Activated naive CD4-positive, alpha-beta T cell treated with anti-CD3 and anti-CD28 coated beads for 36 hours (primary cell): Measurements from ENCODE around the gene MACROH2A1. TPM values are rescaled to one million over a fixed set of nuclear protein-coding genes. Genes with fewer than 3 reads are reported as not detected.

Experiments
- CTCF ChIA-PET: fragments of 350-600 bp; sonication (Branson Sonifier 250); formaldehyde crosslinking; loops from one replicate; lab custom pipeline; 2021; ENCODE audit warnings: antibody characterized with exemption; lab: Charles Lee
- DNase-seq: peaks from one replicate; pipeline ENCODE4 v3.0.0-alpha.2; 2020
- H3K27ac Mint-ChIP-seq: one replicate; pipeline ENCODE4 v1.8.0; 2021; ENCODE audit warnings: mild to moderate bottlenecking, mixed read lengths
- H3K27me3 Mint-ChIP-seq: one replicate; pipeline ENCODE4 v1.8.0; 2021; ENCODE audit warnings: low read depth, mixed read lengths
- H3K36me3 Mint-ChIP-seq: one replicate; pipeline ENCODE4 v1.8.0; 2021; ENCODE audit warnings: low read depth, mixed read lengths
- H3K4me1 Mint-ChIP-seq: one replicate; pipeline ENCODE4 v1.8.0; 2021; ENCODE audit warnings: low read depth, mixed read lengths
- H3K4me3 Mint-ChIP-seq: one replicate; pipeline ENCODE4 v1.8.0; 2021; ENCODE audit warnings: mild to moderate bottlenecking, moderate library complexity, mixed read lengths
- H3K9me3 Mint-ChIP-seq: one replicate; pipeline ENCODE4 v1.8.0; 2021; ENCODE audit warnings: mixed read lengths
- intact Hi-C: fragments of 100-400 bp; cut with micrococcal nuclease; formaldehyde crosslinking; loops from one replicate; pipeline ENCODE4 v1.15.1; 2023
- total RNA-seq, 2 experiments: library from RNA; stranded (reverse); gene quantifications; one replicate each; pipeline ENCODE4 v1.2.3, GENCODE V29; 2021

MACROH2A1 gene
- total RNA-seq, 2 experiments from 2014 or later: 153 TPM

- intact Hi-C loops: no loop called here
- no peaks in the 10 kb centered on the region for H3K27me3 Mint-ChIP-seq
- no peaks in the 10 kb centered on the region for H3K9me3 Mint-ChIP-seq
- H3K4me3 Mint-ChIP-seq: no peak overlapping the region
- peaks cover 3% of the 10 kb centered on the region for H3K36me3 Mint-ChIP-seq
- peaks cover 20% of the 10 kb centered on the region for H3K4me1 Mint-ChIP-seq
- no peak for DNase-seq
- no peak overlapping the region for H3K27ac Mint-ChIP-seq
- CTCF ChIA-PET: no interaction called here
These were observed 70.8 kb downstream of the MACROH2A1 start for GRCh38 chr5:135328128-135328687.

GRCh38 chr5:135327429-135328127 lies 71.5 kb downstream of the MACROH2A1 start:
- no peaks in the 10 kb centered on the region for H3K27me3 Mint-ChIP-seq
- H3K4me1 Mint-ChIP-seq: peaks cover 20% of the 10 kb centered on the region
- no peak overlapping the region for H3K27ac Mint-ChIP-seq
- H3K4me3 Mint-ChIP-seq: no peak overlapping the region
- intact Hi-C loops: no loop called here
- CTCF ChIA-PET: interaction anchor here (1.2 kb wide), 1 partner anchor 124 kb away, joined by 3 read pairs; no protein-coding TSS in a partner anchor
- H3K36me3 Mint-ChIP-seq: peaks cover 3% of the 10 kb centered on the region
- DNase-seq: no peak
- no peaks in the 10 kb centered on the region for H3K9me3 Mint-ChIP-seq

DNA sequence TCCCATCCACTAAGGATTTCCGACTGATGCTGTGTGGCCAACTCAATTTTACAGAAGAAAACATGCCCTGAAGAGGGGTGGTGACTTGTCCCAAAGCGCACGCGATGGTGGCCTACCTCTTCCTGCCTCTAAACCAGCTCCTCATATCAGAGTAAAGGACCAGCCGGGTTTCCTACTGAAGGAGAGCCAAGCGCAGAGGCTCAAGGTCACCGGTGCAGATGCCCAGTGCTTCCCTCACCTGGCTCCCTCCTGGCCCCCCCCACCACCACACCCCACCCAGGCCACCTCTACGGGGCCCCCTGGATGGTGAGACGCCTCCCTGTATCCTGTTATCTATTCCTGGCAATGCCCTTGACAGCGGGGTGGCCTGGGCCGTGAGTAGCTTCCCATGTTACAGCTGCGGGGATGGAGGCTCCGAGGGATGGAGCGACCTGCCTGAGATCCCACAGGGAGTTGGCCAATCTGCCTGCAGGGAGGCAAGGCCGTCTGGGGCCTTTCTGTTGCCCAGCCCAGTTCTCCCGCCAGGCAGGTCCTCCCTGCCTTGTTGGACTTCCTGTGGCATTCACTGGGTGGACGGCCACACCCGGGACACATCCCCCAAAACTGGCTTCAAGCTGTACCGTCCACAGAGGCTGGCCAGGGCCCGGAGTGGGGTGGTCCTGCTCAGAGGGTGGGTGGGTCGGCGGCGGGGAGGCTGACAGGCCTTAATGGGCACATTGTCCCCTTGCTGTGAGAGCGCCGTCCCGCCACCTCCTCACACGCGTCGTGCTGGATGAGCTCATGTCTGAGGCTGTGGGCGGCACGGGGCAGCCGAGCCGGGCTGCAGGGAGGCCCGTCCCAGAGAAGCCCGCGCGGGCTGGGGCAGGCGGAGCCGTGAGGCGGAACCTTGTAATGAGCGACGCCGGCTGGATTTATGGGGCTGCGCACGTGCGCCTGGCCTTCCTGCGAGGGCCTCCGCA lies 72.5 kb downstream of the MACROH2A1 start:
- H3K4me3 Mint-ChIP-seq: no peak overlapping the region
- H3K4me1 Mint-ChIP-seq: peaks cover 20% of the 10 kb centered on the region
- intact Hi-C loops: no loop called here
- H3K36me3 Mint-ChIP-seq: no peaks in the 10 kb centered on the region
- H3K27me3 Mint-ChIP-seq: no peaks in the 10 kb centered on the region
- CTCF ChIA-PET: interaction anchor here (1.2 kb wide), 2 partner anchors 14 to 123 kb away, joined by 3 read pairs; no protein-coding TSS in a partner anchor
- H3K27ac Mint-ChIP-seq: no peak overlapping the region
- no peak for DNase-seq
- no peaks in the 10 kb centered on the region for H3K9me3 Mint-ChIP-seq

DNA sequence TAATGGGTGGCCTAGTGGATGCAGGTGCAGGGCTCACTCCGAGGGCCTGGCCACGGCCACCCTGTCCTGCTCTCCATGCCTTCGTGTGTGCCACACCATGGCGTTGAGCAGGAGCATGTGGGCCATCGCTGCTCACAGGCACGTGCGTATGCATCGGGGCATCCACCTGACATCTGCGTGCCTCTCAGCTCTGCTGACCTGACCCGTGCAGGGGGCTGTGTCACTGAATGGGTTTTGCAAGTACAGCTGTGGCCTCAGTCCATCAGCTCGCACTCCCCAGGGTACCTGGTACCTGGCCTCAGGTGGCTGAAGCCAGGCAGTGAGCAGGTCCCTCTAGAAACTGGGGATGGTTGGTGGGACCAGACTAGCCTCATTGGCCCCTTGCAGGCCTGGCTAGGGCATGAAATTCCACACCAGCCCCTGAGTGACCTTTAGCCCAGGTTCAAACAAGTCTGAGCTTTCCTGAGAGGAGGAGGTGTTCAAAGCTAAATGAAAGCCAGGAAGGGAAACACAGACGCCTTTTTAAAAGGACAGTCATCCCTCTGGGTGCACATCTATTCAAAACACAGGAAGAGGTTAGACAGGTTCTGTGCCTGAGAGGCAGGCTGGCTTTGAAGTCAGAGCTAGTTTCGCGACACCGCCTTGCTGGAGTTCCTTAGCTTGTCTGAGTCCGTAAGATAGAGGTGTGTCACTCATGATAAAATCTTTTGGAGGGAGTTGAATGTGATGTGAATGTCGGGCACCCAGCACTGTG lies 74.0 kb downstream of the MACROH2A1 start:
- H3K9me3 Mint-ChIP-seq: no peaks in the 10 kb centered on the region
- peaks cover 20% of the 10 kb centered on the region for H3K4me1 Mint-ChIP-seq
- H3K36me3 Mint-ChIP-seq: no peaks in the 10 kb centered on the region
- no peak overlapping the region for H3K27ac Mint-ChIP-seq
- H3K4me3 Mint-ChIP-seq: no peak overlapping the region
- no peaks in the 10 kb centered on the region for H3K27me3 Mint-ChIP-seq
- intact Hi-C loops: no loop called here
- peak; percentile 63 for DNase-seq
- CTCF ChIA-PET: interaction anchor here (1.2 kb wide), 1 partner anchor 12 kb away, joined by 3 read pairs; no protein-coding TSS in a partner anchor

DNA sequence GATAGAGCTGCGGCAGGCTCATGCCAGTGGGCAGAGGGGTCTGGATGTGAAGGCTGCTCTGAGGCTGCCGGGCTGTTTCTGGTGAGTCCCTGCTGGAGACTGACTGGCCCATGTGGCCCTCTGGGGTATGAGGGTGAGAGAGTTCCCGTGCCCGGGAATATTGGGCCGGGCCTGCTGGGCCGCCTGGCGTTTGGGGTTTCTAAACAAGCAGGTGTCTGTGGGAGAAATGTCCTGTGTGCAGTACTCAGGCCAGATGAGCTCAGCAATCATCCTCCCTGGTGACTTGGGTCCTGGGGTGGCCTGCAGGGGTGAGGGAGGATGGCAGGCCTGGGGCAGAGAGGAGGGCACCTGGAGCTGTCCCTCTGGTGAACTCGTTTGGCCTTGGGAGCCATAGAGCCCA lies 74.9 kb downstream of the MACROH2A1 start:
- no peaks in the 10 kb centered on the region for H3K9me3 Mint-ChIP-seq

DNA sequence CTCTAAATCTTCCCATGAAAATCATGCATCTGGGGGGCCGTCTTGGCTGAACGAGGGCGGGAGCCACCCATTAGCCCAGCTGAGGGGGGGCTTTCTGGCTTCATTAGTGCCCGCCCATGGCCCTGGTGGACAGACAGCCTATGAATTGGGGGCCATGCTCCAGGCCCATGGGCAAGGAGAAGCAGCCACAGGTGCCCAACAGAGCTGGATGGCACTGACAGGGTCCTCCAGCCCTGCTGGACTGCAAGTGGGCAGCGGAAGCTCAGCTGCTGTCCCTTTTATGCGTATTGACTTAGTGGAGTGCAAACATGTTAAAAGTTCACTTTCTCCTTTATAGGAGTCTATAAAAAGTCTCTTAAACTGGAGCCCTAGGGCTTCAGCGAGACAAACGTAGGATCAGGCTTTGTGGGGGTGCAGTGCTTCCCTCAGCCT lies 75.3 kb downstream of the MACROH2A1 start:
- CTCF ChIA-PET: interaction anchor here (2.2 kb wide), 1 partner anchor 102 kb away, joined by 10 read pairs; no protein-coding TSS in a partner anchor
- Mint-ChIP-seq H3K4me3 (no peak overlapping the region), H3K27ac (no peak overlapping the region), H3K4me1 (peaks cover 20% of the 10 kb centered on the region), H3K36me3 (no peaks in the 10 kb centered on the region), H3K27me3 (no peaks in the 10 kb centered on the region), H3K9me3 (no peaks in the 10 kb centered on the region)
- DNase-seq: no peak
- intact Hi-C loops: no loop called here

More for the DNA sequence above, 74.9 kb downstream of the MACROH2A1 start:
- intact Hi-C loops: no loop called here
- DNase-seq: no peak
- Mint-ChIP-seq H3K4me3 (no peak overlapping the region), H3K36me3 (no peaks in the 10 kb centered on the region), H3K27me3 (no peaks in the 10 kb centered on the region), H3K27ac (no peak overlapping the region), H3K4me1 (peaks cover 20% of the 10 kb centered on the region)
- CTCF ChIA-PET: interaction anchor here (2.2 kb wide), 1 partner anchor 102 kb away, joined by 10 read pairs; no protein-coding TSS in a partner anchor

DNA sequence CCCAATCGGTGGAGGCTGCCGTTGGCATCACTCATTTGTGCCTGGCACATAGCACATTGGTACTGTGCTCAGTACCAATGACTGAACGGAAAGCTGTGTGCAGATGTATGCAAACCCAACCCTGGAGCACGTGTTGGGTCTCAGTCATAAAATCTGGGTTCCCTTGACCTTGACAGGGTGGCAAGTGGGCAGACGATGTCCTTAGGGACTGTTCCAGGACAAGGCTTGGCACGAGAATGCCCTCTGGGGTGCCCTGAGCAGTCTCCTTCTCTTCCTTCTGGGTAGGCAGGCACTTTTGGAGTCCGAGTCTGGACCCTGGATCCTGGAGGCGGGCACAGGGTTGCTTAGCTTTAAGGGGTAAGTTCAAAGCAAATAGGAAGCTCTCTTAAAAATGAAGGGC lies 75.8 kb downstream of the MACROH2A1 start:
- CTCF ChIA-PET: interaction anchor here (2.2 kb wide), 1 partner anchor 103 kb away, joined by 10 read pairs; no protein-coding TSS in a partner anchor
- peaks cover 20% of the 10 kb centered on the region for H3K4me1 Mint-ChIP-seq
- no peaks in the 10 kb centered on the region for H3K9me3 Mint-ChIP-seq
- no peak overlapping the region for H3K4me3 Mint-ChIP-seq
- H3K36me3 Mint-ChIP-seq: no peaks in the 10 kb centered on the region
- intact Hi-C loops: no loop called here
- H3K27ac Mint-ChIP-seq: no peak overlapping the region
- H3K27me3 Mint-ChIP-seq: no peaks in the 10 kb centered on the region
- DNase-seq: no peak

DNA sequence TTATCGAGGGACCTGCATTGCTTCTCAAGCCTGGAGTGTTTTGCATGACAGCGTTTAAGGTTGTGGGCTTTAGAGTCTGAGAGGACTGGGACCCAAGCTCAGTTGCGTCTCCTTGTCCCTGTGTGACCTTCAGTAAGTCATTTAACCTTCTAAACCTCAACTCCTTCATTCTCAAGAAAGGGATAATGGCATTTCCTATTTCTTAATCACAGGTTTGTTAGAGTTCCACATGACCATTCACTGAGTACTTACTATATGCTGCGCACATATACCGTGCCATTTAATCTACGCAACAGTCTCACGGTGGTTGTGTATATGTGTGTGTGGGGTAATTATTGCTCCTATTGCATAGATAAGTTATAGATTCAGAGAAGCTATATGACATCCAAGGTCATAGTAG lies 76.3 kb downstream of the MACROH2A1 start:
- H3K36me3 Mint-ChIP-seq: no peaks in the 10 kb centered on the region
- H3K4me3 Mint-ChIP-seq: no peak overlapping the region
- H3K27me3 Mint-ChIP-seq: no peaks in the 10 kb centered on the region
- CTCF ChIA-PET: interaction anchor here (2.2 kb wide), 1 partner anchor 103 kb away, joined by 10 read pairs; no protein-coding TSS in a partner anchor
- no peaks in the 10 kb centered on the region for H3K9me3 Mint-ChIP-seq
- DNase-seq: no peak
- intact Hi-C loops: no loop called here
- peaks cover 20% of the 10 kb centered on the region for H3K4me1 Mint-ChIP-seq
- no peak overlapping the region for H3K27ac Mint-ChIP-seq

- no peaks in the 10 kb centered on the region for H3K9me3 Mint-ChIP-seq
- CTCF ChIA-PET: no interaction called here
- no peak overlapping the region for H3K4me3 Mint-ChIP-seq
- DNase-seq: no peak
- H3K4me1 Mint-ChIP-seq: peaks cover 20% of the 10 kb centered on the region
- no peaks in the 10 kb centered on the region for H3K27me3 Mint-ChIP-seq
- intact Hi-C loops: no loop called here
- no peaks in the 10 kb centered on the region for H3K36me3 Mint-ChIP-seq
- H3K27ac Mint-ChIP-seq: no peak overlapping the region
These were observed 76.8 kb downstream of the MACROH2A1 start for GRCh38 chr5:135322271-135322670.

DNA sequence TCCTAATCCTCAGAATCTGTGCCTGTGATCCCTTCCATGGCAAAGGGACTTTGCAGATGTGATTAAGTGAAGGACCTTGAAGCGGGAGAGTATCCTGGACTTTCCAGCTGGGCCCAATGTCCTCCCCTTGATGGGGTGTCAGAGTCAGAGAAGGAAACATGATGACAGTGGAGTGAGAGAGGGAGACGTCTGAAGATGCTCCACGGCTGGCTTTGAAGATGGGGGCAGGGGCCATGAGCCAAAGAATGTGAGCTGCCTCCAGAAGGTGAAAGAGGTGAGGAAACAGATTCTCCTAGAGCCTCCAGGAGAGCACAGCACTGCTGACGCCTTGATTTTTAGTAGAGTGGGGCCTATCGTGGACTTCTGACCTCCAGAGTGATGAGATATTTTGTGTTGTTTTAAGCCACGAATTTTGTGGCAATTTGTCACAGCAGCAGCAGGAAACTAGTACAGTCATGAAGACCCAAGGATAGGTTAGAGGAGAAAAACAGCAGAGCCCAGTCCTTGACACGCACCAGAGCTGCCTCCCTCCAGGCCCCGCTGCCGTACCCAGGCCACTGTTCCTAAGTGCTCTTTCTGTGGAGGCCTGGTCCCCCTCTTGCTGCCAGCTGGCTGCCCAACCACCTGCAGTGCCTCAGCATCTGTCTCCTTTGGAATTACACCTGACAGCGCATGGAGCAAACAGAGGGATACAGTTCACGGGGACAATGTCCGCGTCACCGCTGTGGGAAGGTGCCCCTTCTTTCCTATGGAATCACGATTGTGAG lies 78.1 kb downstream of the MACROH2A1 start:
- H3K9me3 Mint-ChIP-seq: no peaks in the 10 kb centered on the region
- H3K36me3 Mint-ChIP-seq: no peaks in the 10 kb centered on the region
- no peak overlapping the region for H3K4me3 Mint-ChIP-seq
- DNase-seq: no peak
- H3K27ac Mint-ChIP-seq: no peak overlapping the region
- CTCF ChIA-PET: interaction anchor here (0.6 kb wide), 1 partner anchor 52 kb away, joined by 3 read pairs; no protein-coding TSS in a partner anchor
- H3K4me1 Mint-ChIP-seq: peaks cover 14% of the 10 kb centered on the region
- H3K27me3 Mint-ChIP-seq: no peaks in the 10 kb centered on the region
- intact Hi-C loops: no loop called here
